GM19438 (cell line): ENCODE measurements around the gene RAP1A.
A peak's percentile ranks its signal among the peaks of the same experiment; 100 is the strongest.

Experiments used
- ATAC-seq: cut with Tn5 transposase; IDR thresholded peaks from one replicate; pipeline ENCODE4 v1.9.1; 2021; ENCODE audit warnings: low read depth; ENCODE audit not compliant: unreplicated experiment

Gene RAP1A

GRCh38 chr1:111749628-111750027 is 130.0 kb downstream of the RAP1A start:
- no peak for ATAC-seq

GRCh38 chr1:111750856-111751255 is 131.3 kb downstream of the RAP1A start:
- no peak for ATAC-seq

GRCh38 chr1:111751906-111752575 is 132.5 kb downstream of the RAP1A start:
- ATAC-seq, result no peak

GRCh38 chr1:111754984-111755330 is 135.4 kb downstream of the RAP1A start:
- peak; percentile 19 for ATAC-seq

- peak; percentile 93 for ATAC-seq
These were observed 135.9 kb downstream of the RAP1A start, which contains the start of gene DDX20 for GRCh38 chr1:111755331-111756123. Gene DDX20 (plus strand): TSS chr1:111755901. CDS start chr1:111755925, 24 bp downstream.

- ATAC-seq, result peak; percentile 10
These were observed 136.5 kb downstream of the RAP1A start for GRCh38 chr1:111756124-111756513.

- no peak for ATAC-seq
These were observed 138.8 kb downstream of the RAP1A start for GRCh38 chr1:111758373-111758772.

GRCh38 chr1:111761717-111762116 is 142.1 kb downstream of the RAP1A start:
- ATAC-seq, result no peak

GRCh38 chr1:111762332-111762731 is 142.7 kb downstream of the RAP1A start:
- no peak for ATAC-seq
